D721Med (cell line): ENCODE results near the gene MPHOSPH9.

ENCODE experiments used
- DNase-seq: peaks from one replicate; pipeline ENCODE4 v3.0.0; 2011; ENCODE audit warnings: low spot score; ENCODE audit not compliant: insufficient read length
- FAIRE-seq: peaks from 2 replicates; lab custom pipeline; 2011; peaks lifted over from hg19 to GRCh38; lab: Jason Lieb, UNC
- TF ChIP-seq, protein P1 (sequence below): IDR thresholded peaks from 2 replicates; pipeline ENCODE4 v1.5.1; 2012; ENCODE audit warnings: mild to moderate bottlenecking, control low read depth; ENCODE audit not compliant: insufficient read depth; ENCODE audit errors: missing control alignments

Gene MPHOSPH9

DNA sequence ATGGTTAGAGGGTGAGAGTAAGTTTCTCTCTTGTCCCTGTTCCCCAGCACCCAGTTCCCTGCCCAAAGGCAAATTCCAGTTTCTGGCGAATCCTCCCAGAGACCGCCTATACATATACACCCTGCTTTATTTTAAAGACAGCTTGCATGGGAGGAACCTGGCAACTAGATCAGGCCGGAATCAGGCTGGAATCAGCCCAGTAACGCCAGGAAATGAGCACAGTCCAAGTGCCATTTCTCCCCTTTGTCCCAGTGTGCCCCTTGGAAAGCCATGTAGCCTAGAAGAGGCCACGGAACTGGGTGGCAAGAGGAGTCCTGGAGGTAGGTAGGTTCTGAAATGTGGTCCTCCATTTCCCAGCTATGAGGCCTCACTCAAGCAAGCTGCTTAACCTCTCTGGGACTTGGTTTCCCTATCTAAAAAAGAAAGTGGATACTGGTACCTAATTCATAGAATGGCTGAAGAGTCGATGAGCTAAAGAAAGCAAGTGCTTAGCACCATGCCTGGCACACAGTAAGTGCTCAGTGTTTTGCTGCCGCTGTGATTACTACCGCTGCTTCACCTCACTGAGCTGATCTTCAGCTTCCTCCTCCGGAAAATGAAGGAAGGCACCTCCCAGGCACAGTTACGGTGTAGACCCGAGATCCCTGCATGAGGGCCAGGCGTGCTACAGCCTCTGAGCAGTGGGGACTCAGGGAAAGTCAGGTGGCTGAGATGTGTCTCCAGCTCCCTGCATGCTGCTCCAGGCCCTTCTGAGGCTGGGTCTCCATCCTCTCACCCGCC lies 118.4 kb downstream of the MPHOSPH9 start:
- DNase-seq = no peak

DNA sequence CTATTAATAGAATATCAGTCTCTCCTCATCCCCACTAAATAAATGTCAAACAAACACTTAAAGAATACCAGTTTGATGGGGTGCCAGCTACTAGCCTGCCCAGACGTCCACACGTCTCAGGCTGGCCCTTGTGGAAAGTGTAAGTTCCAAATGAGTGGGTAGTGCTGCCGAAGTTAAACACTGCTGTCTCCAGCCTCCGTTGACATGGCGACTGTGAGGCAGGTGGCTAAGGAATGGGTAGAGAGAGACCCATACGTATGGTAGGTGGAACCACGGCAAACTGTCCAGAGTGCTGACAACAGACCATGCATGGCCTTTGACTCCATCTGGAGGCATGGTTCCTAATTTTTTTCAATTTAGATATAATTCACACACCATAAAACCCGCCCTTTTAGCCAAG lies 119.9 kb downstream of the MPHOSPH9 start:
- FAIRE-seq (no peak), DNase-seq (no peak)
- TF ChIP-seq, protein P1, sequence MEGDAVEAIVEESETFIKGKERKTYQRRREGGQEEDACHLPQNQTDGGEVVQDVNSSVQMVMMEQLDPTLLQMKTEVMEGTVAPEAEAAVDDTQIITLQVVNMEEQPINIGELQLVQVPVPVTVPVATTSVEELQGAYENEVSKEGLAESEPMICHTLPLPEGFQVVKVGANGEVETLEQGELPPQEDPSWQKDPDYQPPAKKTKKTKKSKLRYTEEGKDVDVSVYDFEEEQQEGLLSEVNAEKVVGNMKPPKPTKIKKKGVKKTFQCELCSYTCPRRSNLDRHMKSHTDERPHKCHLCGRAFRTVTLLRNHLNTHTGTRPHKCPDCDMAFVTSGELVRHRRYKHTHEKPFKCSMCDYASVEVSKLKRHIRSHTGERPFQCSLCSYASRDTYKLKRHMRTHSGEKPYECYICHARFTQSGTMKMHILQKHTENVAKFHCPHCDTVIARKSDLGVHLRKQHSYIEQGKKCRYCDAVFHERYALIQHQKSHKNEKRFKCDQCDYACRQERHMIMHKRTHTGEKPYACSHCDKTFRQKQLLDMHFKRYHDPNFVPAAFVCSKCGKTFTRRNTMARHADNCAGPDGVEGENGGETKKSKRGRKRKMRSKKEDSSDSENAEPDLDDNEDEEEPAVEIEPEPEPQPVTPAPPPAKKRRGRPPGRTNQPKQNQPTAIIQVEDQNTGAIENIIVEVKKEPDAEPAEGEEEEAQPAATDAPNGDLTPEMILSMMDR = no peak

More for the DNA sequence above, 118.4 kb downstream of the MPHOSPH9 start:
- TF ChIP-seq, protein P1 = no peak
- no peak for FAIRE-seq

DNA sequence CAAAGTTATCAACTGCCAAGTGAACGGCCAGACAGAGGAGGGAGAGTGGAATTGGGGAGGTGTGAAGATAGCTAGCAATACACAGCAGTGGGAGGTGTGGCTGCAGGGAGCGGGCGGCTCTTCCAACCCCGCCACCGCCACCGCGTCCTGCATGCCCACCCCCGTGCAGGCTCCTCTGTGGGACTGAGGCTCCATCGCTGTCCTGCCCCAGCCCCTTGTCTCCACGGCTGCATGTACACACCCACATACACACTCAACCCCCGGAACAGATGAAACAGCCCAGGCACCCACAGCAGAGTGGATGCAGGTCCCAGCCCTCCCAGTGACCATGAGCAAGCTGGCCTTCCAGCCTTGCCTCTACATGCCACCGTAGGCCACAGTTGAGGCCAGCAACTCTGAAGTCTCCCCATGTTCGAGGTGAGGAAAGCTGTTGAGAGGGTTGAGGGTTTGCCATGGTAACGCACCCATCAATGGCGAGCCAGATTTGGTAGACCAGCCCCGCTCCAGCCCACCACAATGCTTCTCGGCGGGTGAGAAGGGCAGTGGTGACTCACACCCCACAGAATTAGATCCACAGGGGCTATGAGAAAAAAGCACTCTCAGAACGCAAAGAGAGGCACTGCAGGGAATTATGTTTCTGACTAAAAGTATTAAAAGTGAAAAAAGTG lies 121.3 kb downstream of the MPHOSPH9 start:
- FAIRE-seq (no peak), DNase-seq (no peak)
- TF ChIP-seq, protein P1 = no peak

DNA sequence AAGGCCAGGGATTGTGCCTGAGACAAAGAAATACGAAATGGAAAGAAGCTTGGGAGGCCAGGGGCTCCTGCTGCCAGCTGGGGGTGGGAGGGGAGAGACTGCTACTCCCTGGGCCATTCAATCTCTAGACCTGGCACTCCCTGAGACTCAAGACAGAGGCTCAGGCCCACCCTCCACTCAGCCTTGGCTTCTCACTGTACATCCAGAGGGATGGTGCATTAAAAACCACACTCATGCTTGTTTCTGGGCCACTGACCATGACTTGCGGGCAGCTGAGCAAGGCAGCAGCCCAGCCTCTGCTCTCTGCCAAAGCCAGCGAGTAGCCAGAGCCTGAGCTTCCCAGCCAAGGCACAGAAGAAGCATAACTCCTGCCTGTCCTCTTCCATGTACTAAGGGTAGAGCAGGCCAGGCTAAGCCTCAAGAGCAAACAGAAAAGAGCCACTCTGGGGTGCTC lies 123.6 kb downstream of the MPHOSPH9 start:
- no peak for FAIRE-seq
- DNase-seq = no peak
- TF ChIP-seq, protein P1 = no peak

DNA sequence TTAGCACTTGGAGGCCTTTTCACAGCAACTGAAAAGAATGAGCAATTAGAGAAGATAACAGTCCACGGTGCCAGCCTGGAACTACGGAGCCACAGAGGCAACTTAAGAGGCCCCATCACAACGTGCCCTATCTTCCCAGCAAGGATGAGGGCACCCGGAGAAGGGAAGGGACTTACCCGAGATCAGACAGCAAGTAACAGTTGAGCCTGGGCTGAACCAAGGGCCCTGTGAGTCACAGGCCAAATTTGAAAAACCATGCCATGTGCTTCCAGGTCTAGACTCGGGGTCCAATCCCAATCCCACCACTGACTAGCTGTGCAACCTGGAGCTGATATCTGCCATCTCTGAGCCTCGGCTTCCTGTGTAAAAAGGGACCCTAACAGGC lies 124.3 kb downstream of the MPHOSPH9 start:
- TF ChIP-seq, protein P1 = no peak
- no peak for DNase-seq
- no peak for FAIRE-seq

DNA sequence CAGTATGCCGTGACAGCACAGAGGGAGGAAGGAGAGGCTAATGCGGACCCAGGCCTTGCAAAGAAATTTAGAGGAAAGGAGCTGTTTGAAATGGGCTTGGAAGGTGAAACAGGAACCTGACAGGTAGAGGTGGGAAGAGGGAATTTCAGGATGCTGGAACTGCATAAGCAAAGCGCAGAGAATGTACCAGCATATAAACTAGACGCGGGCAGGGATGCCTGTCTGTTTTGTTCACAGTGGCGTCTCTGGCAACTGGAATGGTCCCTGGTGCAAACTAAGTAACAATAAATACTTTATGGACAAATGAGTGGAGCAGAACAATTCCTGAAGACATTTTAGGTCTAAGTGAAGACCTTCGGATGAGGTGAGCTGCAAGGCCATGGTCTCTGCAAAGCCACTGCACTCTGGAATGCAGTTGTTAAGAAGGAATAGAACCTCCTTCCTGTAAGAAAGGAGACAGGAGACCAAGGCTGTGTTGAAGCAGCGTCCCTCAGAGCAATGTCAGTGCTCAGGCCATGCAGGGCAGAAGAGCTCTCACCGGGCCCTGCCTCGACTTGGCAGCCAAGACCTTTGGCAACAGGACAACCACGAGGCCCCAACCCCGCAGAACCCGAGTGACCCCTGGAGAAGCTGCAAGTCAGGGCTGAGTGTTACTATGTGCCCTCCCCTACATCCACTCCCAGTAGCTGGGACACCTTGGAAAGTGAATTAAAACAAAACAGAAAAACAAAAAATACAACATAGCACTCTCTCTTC lies 124.8 kb downstream of the MPHOSPH9 start:
- TF ChIP-seq, protein P1 = no peak
- FAIRE-seq = no peak
- no peak for DNase-seq
